Measurements from ENCODE around the gene SLC9A3. TPM values are rescaled to one million over a fixed set of nuclear protein-coding genes. Genes with fewer than 3 reads are reported as not detected.
"Not testable (repeated sequence)": the region's sequence is repeated elsewhere in the genome, so short reads cannot be mapped to it uniquely, and the experiment has no call there.

The SLC9A3 gene
- total RNA-seq, 4 donors from 2014 or later = 5.9 to 8.2 (median 7.6) TPM

DNA sequence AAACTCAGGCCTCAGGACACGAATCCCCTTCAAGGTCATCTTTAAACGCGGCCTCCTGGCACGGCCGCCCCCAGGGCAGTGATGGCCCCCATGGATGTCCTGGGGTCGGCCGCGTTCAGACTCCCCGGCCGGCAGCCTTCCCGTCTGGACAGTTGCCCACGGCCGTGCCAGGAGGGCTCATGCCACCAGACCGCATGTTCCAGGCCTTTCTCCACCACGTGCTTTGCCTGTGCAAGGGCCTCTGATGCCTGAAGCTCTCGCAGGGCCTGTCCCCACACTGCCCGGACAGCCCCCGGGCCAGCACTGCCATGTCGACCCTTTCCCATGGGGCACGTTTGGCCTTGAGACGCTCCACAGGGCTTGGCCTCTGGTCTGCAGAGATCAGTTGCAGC, 34.6 kb downstream of the SLC9A3 start:
- H3K36me3 ChIP-seq = no peaks in the 10 kb centered on the region
- no peak for DNase-seq
- no peak overlapping the region for H3K27ac ChIP-seq
- H3K9me3 ChIP-seq = no peaks in the 10 kb centered on the region
- 78 to 84% methylated on average over 17 to 21 of the region's 21 CpGs for whole genome bisulfite sequencing, 2 donors
- no peaks in the 10 kb centered on the region for H3K4me1 ChIP-seq
- TF ChIP-seq, protein P1, sequence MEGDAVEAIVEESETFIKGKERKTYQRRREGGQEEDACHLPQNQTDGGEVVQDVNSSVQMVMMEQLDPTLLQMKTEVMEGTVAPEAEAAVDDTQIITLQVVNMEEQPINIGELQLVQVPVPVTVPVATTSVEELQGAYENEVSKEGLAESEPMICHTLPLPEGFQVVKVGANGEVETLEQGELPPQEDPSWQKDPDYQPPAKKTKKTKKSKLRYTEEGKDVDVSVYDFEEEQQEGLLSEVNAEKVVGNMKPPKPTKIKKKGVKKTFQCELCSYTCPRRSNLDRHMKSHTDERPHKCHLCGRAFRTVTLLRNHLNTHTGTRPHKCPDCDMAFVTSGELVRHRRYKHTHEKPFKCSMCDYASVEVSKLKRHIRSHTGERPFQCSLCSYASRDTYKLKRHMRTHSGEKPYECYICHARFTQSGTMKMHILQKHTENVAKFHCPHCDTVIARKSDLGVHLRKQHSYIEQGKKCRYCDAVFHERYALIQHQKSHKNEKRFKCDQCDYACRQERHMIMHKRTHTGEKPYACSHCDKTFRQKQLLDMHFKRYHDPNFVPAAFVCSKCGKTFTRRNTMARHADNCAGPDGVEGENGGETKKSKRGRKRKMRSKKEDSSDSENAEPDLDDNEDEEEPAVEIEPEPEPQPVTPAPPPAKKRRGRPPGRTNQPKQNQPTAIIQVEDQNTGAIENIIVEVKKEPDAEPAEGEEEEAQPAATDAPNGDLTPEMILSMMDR (IDR thresholded peaks at IDR 0.05) = no peak
- no peak for TF ChIP-seq POLR2A (IDR thresholded peaks at IDR 0.05)
- intact Hi-C loops (cut with DNase I) = no loop called here
- no peak overlapping the region for H3K4me3 ChIP-seq (replicated peaks in 1 of 3)
- no peaks in the 10 kb centered on the region for H3K27me3 ChIP-seq

DNA sequence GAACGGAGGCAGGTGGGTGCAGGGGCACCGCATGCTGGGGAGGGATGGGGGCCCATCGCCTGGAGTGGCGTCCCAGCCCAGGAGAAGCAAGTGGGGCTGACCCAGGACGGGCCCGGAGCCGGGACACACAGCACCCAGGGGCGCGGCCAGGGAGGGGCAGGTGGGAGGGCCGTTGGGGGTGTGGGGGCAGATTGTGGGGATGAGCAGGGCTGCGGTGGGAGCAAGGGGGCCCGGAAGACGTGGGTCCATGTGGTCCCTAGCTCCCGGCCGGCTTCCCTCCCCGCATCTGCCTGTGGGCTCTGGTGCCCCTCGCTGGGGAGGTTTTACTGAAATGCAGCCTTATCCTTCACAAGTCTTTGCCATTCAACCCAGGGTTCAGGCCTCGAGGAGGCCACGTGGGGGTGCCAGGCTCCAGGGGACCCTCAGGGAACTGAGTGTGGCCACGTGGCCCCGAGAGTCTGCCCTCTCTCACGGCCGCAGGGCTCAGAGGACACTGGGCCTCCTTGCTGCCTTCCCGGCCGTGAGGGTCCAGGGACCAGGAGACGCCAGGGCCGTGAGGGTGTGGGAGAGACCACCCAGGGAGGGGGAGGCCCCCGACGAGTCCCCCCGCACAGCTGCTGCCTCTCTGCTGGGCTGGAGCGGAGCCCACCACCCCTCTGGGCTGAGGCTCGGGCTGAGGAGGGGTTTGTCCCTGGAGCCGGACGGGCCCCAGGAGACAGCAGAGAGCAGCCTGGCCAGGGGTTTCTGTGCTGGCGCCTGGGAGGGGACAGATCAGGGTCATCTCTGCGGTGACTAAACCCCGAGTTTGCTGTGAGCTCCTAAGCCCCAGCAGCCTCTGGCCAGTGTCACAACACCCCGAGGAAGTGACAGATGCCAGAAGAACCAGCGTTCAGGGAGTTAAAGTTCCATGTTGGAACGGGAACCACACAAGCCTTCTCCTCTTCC, 35.2 kb downstream of the SLC9A3 start:
- intact Hi-C loops (cut with DNase I) = no loop called here
- DNase-seq = no peak
- Histone ChIP-seq H3K36me3 (no peaks in the 10 kb centered on the region), H3K27me3 (no peaks in the 10 kb centered on the region), H3K4me3 (replicated peaks in 1 of 3) (no peak overlapping the region), H3K4me1 (no peaks in the 10 kb centered on the region), H3K27ac (no peak overlapping the region), H3K9me3 (no peaks in the 10 kb centered on the region)
- TF ChIP-seq POLR2A (IDR thresholded peaks at IDR 0.05) = no peak
- TF ChIP-seq, protein P1 (IDR thresholded peaks at IDR 0.05) = no peak
- 54 to 84% methylated on average over 22 to 31 of the region's 40 CpGs for WGBS, 2 donors

DNA sequence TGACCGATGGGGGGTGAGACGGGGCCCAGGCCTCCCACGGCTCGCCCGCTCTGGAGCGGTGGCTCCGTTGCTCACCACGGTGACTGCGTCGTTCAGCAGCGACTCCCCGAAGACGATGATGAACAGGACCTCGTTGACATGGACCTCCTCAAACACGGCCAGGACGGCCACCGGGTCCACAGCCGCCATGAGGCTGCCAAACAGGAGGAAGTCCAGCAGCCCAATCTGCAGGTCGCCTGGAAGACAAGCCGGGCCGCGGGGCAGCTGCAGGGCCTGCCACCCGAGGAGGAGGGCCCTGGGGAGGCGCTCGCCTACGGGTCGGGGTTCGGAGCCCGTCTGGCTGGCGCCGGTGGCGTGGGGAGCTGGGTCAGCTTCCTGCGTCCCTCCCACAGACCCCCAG, 36.0 kb downstream of the SLC9A3 start:
- 89% methylated on average over 12 to 17 of the region's 33 CpGs for WGBS, 2 donors
- intact Hi-C loops (cut with DNase I) = no loop called here

DNA sequence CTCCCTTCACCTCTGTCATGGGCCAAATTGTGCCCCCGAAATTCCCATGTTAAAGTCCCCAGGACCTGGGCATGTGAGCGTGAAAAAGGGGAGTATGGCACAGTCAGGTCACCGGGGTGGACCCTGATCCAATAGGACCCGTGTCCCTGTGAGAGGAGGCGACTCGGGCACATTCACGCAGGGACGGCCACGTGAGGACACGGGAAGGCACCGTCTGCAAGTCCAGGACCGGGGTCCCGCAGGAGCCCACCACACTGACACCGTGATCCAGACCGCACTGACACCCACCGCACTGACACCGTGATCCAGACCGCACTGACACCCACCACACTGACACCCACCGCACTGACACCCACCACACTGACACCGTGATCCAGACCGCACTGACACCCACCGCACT, 37.7 kb downstream of the SLC9A3 start:
- H3K9me3 ChIP-seq; H3K4me1 ChIP-seq; DNase-seq; H3K27me3 ChIP-seq; intact Hi-C loops (cut with DNase I); H3K36me3 ChIP-seq; H3K27ac ChIP-seq; H3K4me3 ChIP-seq (replicated peaks in 1 of 3): not testable (repeated sequence)
- 87 to 98% methylated on average over 8 to 16 of the region's 22 CpGs for WGBS, 2 donors

More for the DNA sequence above, 36.0 kb downstream of the SLC9A3 start:
- Histone ChIP-seq H3K27me3 (no peaks in the 10 kb centered on the region), H3K9me3 (no peaks in the 10 kb centered on the region), H3K4me1 (no peaks in the 10 kb centered on the region), H3K4me3 (replicated peaks in 1 of 3) (no peak overlapping the region), H3K36me3 (no peaks in the 10 kb centered on the region), H3K27ac (no peak overlapping the region)
- no peak for TF ChIP-seq POLR2A (IDR thresholded peaks at IDR 0.05)
- TF ChIP-seq, protein P1 (IDR thresholded peaks at IDR 0.05) = no peak
- DNase-seq = no peak

DNA sequence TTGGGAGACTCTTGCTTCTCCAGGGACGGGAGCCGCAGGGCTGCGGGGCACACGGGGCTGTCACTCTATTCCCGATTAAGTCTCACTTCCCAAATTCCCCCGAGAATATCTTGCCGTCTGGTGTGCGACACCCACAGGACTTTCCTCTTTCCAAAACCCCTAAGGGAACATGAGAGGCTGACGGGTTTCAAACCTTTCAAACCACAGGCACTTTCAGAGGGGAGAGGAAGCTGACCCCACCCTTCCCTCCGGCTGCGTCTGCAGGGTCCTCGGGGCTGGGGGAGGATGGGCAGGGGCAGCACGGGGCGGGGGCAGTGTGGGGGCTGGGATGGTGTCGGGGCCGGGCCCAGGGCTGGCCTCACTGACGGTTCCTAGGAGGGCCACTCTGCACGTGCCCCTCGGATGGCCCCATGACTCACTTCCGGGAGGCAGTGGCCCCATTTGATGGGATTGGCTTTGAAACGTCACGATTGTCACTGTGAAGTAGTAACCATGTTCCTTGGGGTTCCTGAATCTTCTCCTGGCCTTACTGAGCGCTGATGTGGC, 38.2 kb downstream of the SLC9A3 start:
- Histone ChIP-seq H3K27me3 (no peaks in the 10 kb centered on the region), H3K36me3 (no peaks in the 10 kb centered on the region), H3K4me1 (no peaks in the 10 kb centered on the region), H3K4me3 (replicated peaks in 1 of 3) (no peak overlapping the region), H3K9me3 (no peaks in the 10 kb centered on the region), H3K27ac (no peak overlapping the region)
- intact Hi-C loops (cut with DNase I) = no loop called here
- 51 to 73% methylated on average over 15 to 19 of the region's 23 CpGs for WGBS, 2 donors
- TF ChIP-seq, protein P1 (IDR thresholded peaks at IDR 0.05) = no peak
- no peak for TF ChIP-seq POLR2A (IDR thresholded peaks at IDR 0.05)
- DNase-seq = no peak
